SK-N-SH (cell line): ENCODE results near the gene VWA5B2.

Experiments used
- CHD2 ChIP-seq: fragments of 150-350 bp; IDR thresholded peaks from 2 replicates; pipeline ENCODE4 v1.6.1; 2018; ENCODE audit warnings: low read length; ENCODE audit not compliant: partially characterized antibody
- ELF1 ChIP-seq: IDR thresholded peaks from 2 replicates; pipeline ENCODE4 v1.4.0; 2012
- EP300 ChIP-seq, 2 experiments: IDR thresholded peaks; 2 replicates each; pipeline versions ENCODE4 v1.4.0 to v1.6.1; 2012; ENCODE audit warnings: borderline replicate concordance in 1 of 2, low read depth in 1 of 2, low read length in 1 of 2
- EZH2phosphoT487 ChIP-seq: fragments of 200-600 bp; sonication (generic); IDR thresholded peaks from 2 replicates; pipeline ENCODE4 v1.6.1; 2017; ENCODE audit warnings: low read depth, mixed run types, mild to moderate bottlenecking, antibody characterized with exemption, moderate library complexity, borderline replicate concordance
- POLR2AphosphoS5 ChIP-seq: IDR thresholded peaks from 2 replicates; pipeline ENCODE4 v1.6.1; 2012; ENCODE audit warnings: low read depth, low read length
- RFX5 ChIP-seq: IDR thresholded peaks from 2 replicates; pipeline ENCODE4 v1.6.1; 2012; ENCODE audit warnings: mild to moderate bottlenecking, improper control_type of control experiment, low read length
- SIN3A ChIP-seq: IDR thresholded peaks from 2 replicates; pipeline ENCODE4 v1.6.1; 2012; ENCODE audit warnings: low read depth, mild to moderate bottlenecking, low read length, moderate library complexity, borderline replicate concordance
- SMC3 ChIP-seq: IDR thresholded peaks from 2 replicates; pipeline ENCODE4 v1.6.1; 2012; ENCODE audit warnings: low read depth, low read length, improper control_type of control experiment
- TEAD4 ChIP-seq: IDR thresholded peaks from 2 replicates; pipeline ENCODE4 v1.4.0; 2012; ENCODE audit warnings: mild to moderate bottlenecking, borderline replicate concordance; ENCODE audit not compliant: insufficient read depth
- YY1 ChIP-seq: IDR thresholded peaks from 2 replicates; pipeline ENCODE4 v1.4.0; 2012; ENCODE audit warnings: low read depth, mild to moderate bottlenecking
- TF ChIP-seq, protein P1 (sequence below): fragments of 200-600 bp; sonication (generic); IDR thresholded peaks from 2 replicates; pipeline ENCODE4 v1.6.1; 2017; ENCODE audit warnings: antibody characterized with exemption, mild to moderate bottlenecking, moderate library complexity
- TF ChIP-seq, protein P2 (sequence below): IDR thresholded peaks from 2 replicates; pipeline ENCODE4 v1.6.1; 2012; ENCODE audit warnings: mild to moderate bottlenecking, low read depth, low read length, moderate library complexity

DNA sequence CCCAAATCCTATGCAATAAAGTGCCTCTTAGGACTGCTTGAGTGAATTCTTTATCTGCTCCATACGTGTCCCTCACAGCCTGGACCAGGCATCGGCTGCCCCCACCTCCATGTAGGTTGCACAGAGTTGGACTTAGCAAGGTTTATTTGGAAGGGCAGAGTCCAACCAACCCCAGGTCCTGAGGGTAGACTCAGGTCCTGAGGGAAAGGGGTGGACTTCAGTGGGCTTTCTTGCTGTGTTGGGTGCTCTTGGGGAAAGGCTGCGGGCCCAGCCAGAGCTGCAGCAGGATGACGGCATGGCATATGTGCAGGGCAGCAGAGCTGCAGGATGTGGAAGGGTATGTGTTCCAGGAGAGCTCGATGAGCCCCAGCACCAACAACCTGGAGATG, 12.9 kb downstream of the VWA5B2 start:
- TF ChIP-seq, protein P1, sequence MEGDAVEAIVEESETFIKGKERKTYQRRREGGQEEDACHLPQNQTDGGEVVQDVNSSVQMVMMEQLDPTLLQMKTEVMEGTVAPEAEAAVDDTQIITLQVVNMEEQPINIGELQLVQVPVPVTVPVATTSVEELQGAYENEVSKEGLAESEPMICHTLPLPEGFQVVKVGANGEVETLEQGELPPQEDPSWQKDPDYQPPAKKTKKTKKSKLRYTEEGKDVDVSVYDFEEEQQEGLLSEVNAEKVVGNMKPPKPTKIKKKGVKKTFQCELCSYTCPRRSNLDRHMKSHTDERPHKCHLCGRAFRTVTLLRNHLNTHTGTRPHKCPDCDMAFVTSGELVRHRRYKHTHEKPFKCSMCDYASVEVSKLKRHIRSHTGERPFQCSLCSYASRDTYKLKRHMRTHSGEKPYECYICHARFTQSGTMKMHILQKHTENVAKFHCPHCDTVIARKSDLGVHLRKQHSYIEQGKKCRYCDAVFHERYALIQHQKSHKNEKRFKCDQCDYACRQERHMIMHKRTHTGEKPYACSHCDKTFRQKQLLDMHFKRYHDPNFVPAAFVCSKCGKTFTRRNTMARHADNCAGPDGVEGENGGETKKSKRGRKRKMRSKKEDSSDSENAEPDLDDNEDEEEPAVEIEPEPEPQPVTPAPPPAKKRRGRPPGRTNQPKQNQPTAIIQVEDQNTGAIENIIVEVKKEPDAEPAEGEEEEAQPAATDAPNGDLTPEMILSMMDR, result no peak
- TF ChIP-seq CHD2 (no peak), RFX5 (no peak), SIN3A (no peak), EZH2phosphoT487 (no peak), YY1 (no peak), POLR2AphosphoS5 (no peak), TEAD4 (no peak), EP300 (IDR thresholded peaks at IDR 0.05; ENCODE audit: borderline replicate concordance in 1 of 2, low read depth in 1 of 2, low read length in 1 of 2) (no peak), SMC3 (no peak), ELF1 (no peak)
- TF ChIP-seq, protein P2, sequence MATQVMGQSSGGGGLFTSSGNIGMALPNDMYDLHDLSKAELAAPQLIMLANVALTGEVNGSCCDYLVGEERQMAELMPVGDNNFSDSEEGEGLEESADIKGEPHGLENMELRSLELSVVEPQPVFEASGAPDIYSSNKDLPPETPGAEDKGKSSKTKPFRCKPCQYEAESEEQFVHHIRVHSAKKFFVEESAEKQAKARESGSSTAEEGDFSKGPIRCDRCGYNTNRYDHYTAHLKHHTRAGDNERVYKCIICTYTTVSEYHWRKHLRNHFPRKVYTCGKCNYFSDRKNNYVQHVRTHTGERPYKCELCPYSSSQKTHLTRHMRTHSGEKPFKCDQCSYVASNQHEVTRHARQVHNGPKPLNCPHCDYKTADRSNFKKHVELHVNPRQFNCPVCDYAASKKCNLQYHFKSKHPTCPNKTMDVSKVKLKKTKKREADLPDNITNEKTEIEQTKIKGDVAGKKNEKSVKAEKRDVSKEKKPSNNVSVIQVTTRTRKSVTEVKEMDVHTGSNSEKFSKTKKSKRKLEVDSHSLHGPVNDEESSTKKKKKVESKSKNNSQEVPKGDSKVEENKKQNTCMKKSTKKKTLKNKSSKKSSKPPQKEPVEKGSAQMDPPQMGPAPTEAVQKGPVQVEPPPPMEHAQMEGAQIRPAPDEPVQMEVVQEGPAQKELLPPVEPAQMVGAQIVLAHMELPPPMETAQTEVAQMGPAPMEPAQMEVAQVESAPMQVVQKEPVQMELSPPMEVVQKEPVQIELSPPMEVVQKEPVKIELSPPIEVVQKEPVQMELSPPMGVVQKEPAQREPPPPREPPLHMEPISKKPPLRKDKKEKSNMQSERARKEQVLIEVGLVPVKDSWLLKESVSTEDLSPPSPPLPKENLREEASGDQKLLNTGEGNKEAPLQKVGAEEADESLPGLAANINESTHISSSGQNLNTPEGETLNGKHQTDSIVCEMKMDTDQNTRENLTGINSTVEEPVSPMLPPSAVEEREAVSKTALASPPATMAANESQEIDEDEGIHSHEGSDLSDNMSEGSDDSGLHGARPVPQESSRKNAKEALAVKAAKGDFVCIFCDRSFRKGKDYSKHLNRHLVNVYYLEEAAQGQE, result no peak
